ENCODE results near the gene EME1. TPM values are rescaled to one million over a fixed set of nuclear protein-coding genes. Genes with fewer than 3 reads are reported as not detected.

Gene EME1
- total and polyA plus RNA-seq, 2 of the 13 experiments (the other 11 are each of a cell fraction or from before 2014, with no cell fraction given): 20.7 to 24.6 TPM

DNA sequence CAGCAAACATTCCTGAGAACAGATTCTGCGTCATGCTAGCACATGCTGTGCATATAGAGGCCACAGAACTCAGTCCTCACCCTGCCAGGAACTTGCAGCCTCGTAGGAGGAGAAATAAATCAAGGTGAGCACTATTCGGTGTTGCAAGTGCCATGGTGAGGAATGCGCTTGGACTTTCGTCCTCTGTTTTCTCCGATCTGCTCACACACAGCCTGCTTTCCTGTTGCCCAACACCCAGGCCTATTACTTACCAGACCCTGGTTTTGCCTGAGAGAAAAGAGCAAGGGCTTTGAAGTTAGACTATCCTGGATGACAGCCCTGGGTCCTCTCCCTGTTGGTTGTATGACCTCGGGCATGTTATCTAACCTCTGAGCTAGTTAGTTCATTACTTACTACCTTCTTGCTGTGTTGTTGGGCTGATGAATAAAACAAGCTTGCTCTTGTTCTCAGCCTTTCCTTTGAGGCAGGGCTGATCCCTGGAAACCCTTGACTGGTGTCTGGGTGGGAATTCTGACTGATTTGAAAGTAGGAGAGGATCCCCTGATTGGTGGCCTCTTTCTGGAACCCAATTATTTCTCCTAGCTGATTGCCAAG is 55.9 kb downstream of the EME1 start (continued):
- peak; percentile 93 for TF ChIP-seq ZKSCAN8 (CRISPR knock-in tag; IDR thresholded peaks at IDR 0.05; ENCODE audit: borderline replicate concordance)
- TF ChIP-seq, protein P1, sequence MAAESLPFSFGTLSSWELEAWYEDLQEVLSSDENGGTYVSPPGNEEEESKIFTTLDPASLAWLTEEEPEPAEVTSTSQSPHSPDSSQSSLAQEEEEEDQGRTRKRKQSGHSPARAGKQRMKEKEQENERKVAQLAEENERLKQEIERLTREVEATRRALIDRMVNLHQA (CRISPR knock-in tag; IDR thresholded peaks at IDR 0.05): 0 out of 2 replicates have a peak, but pooled peaks have one; percentile 67
- peak; percentile 98 for TF ChIP-seq ZNF614 (CRISPR knock-in tag; IDR thresholded peaks at IDR 0.05; ENCODE audit: borderline replicate concordance)
- TF ChIP-seq ZNF607 (CRISPR knock-in tag; IDR thresholded peaks at IDR 0.05; ENCODE audit: borderline replicate concordance): peak; percentile 78
- TF ChIP-seq NRL (CRISPR knock-in tag; IDR thresholded peaks at IDR 0.05; ENCODE audit: borderline replicate concordance): no peak
- peak; percentile 42; the same call in 1 of the 2 replicates for TF ChIP-seq ZFP90 (CRISPR knock-in tag; IDR thresholded peaks at IDR 0.05; ENCODE audit: borderline replicate concordance)
- TF ChIP-seq, protein P2, sequence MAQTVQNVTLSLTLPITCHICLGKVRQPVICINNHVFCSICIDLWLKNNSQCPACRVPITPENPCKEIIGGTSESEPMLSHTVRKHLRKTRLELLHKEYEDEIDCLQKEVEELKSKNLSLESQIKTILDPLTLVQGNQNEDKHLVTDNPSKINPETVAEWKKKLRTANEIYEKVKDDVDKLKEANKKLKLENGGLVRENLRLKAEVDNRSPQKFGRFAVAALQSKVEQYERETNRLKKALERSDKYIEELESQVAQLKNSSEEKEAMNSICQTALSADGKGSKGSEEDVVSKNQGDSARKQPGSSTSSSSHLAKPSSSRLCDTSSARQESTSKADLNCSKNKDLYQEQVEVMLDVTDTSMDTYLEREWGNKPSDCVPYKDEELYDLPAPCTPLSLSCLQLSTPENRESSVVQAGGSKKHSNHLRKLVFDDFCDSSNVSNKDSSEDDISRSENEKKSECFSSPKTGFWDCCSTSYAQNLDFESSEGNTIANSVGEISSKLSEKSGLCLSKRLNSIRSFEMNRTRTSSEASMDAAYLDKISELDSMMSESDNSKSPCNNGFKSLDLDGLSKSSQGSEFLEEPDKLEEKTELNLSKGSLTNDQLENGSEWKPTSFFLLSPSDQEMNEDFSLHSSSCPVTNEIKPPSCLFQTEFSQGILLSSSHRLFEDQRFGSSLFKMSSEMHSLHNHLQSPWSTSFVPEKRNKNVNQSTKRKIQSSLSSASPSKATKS (CRISPR knock-in tag; IDR thresholded peaks at IDR 0.05): no peak
- TF ChIP-seq CEBPG (CRISPR knock-in tag; IDR thresholded peaks at IDR 0.05): peak; percentile 99
- peak; percentile 97 for TF ChIP-seq DPF2 (CRISPR knock-in tag; IDR thresholded peaks at IDR 0.05; ENCODE audit: borderline replicate concordance, low read depth)
- TF ChIP-seq ZFP1 (CRISPR knock-in tag; IDR thresholded peaks at IDR 0.05): peak; percentile 76; the same call in 1 of the 2 replicates
- TF ChIP-seq, protein P3, sequence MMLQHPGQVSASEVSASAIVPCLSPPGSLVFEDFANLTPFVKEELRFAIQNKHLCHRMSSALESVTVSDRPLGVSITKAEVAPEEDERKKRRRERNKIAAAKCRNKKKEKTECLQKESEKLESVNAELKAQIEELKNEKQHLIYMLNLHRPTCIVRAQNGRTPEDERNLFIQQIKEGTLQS (CRISPR knock-in tag; IDR thresholded peaks at IDR 0.05): peak; percentile 62; the same call in 1 of the 2 replicates
- peak; percentile 70; the same call in 1 of the 2 replicates for TF ChIP-seq NR2F2 (IDR thresholded peaks at IDR 0.05; ENCODE audit: borderline replicate concordance, low read depth)
- 0 out of 2 replicates have a peak, but pooled peaks have one; percentile 47 for TF ChIP-seq CHD4 (IDR thresholded peaks at IDR 0.05; ENCODE audit: borderline replicate concordance, low read length)
- peak; percentile 91 for TF ChIP-seq HOXA3 (CRISPR knock-in tag; IDR thresholded peaks at IDR 0.05)
- TF ChIP-seq ZNF253 (CRISPR knock-in tag; IDR thresholded peaks at IDR 0.05; ENCODE audit: borderline replicate concordance): no peak
- peak; percentile 98; the same call in 1 of the 2 replicates for TF ChIP-seq CBX5 (CRISPR knock-in tag; IDR thresholded peaks at IDR 0.05; ENCODE audit: borderline replicate concordance)
- no peak for TF ChIP-seq ZNF446 (CRISPR knock-in tag; IDR thresholded peaks at IDR 0.05)
- TF ChIP-seq ZBTB38 (CRISPR knock-in tag; IDR thresholded peaks at IDR 0.05): peak; percentile 50; the same call in 1 of the 2 replicates
- TF ChIP-seq, protein P4, sequence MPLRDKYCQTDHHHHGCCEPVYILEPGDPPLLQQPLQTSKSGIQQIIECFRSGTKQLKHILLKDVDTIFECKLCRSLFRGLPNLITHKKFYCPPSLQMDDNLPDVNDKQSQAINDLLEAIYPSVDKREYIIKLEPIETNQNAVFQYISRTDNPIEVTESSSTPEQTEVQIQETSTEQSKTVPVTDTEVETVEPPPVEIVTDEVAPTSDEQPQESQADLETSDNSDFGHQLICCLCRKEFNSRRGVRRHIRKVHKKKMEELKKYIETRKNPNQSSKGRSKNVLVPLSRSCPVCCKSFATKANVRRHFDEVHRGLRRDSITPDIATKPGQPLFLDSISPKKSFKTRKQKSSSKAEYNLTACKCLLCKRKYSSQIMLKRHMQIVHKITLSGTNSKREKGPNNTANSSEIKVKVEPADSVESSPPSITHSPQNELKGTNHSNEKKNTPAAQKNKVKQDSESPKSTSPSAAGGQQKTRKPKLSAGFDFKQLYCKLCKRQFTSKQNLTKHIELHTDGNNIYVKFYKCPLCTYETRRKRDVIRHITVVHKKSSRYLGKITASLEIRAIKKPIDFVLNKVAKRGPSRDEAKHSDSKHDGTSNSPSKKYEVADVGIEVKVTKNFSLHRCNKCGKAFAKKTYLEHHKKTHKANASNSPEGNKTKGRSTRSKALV (CRISPR knock-in tag; IDR thresholded peaks at IDR 0.05): peak; percentile 55; the same call in 1 of the 2 replicates
- TF ChIP-seq, protein P5, sequence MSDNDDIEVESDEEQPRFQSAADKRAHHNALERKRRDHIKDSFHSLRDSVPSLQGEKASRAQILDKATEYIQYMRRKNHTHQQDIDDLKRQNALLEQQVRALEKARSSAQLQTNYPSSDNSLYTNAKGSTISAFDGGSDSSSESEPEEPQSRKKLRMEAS (IDR thresholded peaks at IDR 0.05): peak; percentile 76
- TF ChIP-seq HMG20A (CRISPR knock-in tag; IDR thresholded peaks at IDR 0.05; ENCODE audit: borderline replicate concordance): peak; percentile 97
- TF ChIP-seq, protein P6, sequence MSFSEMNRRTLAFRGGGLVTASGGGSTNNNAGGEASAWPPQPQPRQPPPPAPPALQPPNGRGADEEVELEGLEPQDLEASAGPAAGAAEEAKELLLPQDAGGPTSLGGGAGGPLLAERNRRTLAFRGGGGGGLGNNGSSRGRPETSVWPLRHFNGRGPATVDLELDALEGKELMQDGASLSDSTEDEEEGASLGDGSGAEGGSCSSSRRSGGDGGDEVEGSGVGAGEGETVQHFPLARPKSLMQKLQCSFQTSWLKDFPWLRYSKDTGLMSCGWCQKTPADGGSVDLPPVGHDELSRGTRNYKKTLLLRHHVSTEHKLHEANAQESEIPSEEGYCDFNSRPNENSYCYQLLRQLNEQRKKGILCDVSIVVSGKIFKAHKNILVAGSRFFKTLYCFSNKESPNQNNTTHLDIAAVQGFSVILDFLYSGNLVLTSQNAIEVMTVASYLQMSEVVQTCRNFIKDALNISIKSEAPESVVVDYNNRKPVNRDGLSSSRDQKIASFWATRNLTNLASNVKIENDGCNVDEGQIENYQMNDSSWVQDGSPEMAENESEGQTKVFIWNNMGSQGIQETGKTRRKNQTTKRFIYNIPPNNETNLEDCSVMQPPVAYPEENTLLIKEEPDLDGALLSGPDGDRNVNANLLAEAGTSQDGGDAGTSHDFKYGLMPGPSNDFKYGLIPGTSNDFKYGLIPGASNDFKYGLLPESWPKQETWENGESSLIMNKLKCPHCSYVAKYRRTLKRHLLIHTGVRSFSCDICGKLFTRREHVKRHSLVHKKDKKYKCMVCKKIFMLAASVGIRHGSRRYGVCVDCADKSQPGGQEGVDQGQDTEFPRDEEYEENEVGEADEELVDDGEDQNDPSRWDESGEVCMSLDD (CRISPR knock-in tag; IDR thresholded peaks at IDR 0.05; ENCODE audit: borderline replicate concordance): no peak
- no peak; the same call in none of the 2 replicates for TF ChIP-seq SSRP1 (CRISPR knock-in tag; IDR thresholded peaks at IDR 0.05)
